Mononuclear cell (primary cell): ENCODE results near the gene RPL36. TPM values are rescaled to one million over a fixed set of nuclear protein-coding genes. Genes with fewer than 3 reads are reported as not detected.
"Not testable (repeated sequence)": the region's sequence is repeated elsewhere in the genome, so short reads cannot be mapped to it uniquely, and the experiment has no call there.

Experiments used
- H3K27me3 ChIP-seq: 2 replicates; pipeline ENCODE4 v1.6.0; 2011; ENCODE audit warnings: low read length, control low read depth; ENCODE audit not compliant: insufficient read depth
- H3K4me1 ChIP-seq: 2 replicates; pipeline ENCODE4 v1.5.1; 2011; ENCODE audit warnings: mild to moderate bottlenecking, low read length, control low read depth; ENCODE audit not compliant: insufficient read depth
- H3K4me3 ChIP-seq: 2 replicates; pipeline ENCODE4 v1.5.1; 2011; ENCODE audit warnings: mild to moderate bottlenecking, low read length, moderate library complexity
- H3K9me3 ChIP-seq: 2 replicates; pipeline ENCODE4 v1.5.1; 2011; ENCODE audit warnings: low read depth, mild to moderate bottlenecking, control low read depth, low read length
- total RNA-seq: library from RNA; depleted of rRNA; stranded (reverse); fragments of >200 nt; gene quantifications from one replicate; pipeline ENCODE4 v1.2.3, GENCODE V29; 2012

The RPL36 gene
- total RNA-seq, 1 donor = 378 TPM

- Histone ChIP-seq H3K4me3 (peak within 1 kb of the TSS; percentile 99), H3K4me1 (peaks cover 20% of the 10 kb centered on the region), H3K27me3 (no peaks in the 10 kb centered on the region), H3K9me3 (no peaks in the 10 kb centered on the region)
Measured at GRCh38 chr19:5680437-5681368, 9.4 kb upstream of the RPL36 start, which contains the start of the genes HSD11B1L and MICOS13. Gene HSD11B1L, plus strand, starts transcription at chr19:5681027. Its CDS starts 3,806 bp downstream, at chr19:5684833. Gene MICOS13, minus strand, starts transcription at chr19:5680516. Its CDS starts 30 bp downstream, at chr19:5680486.

- Histone ChIP-seq H3K4me3 (no peak overlapping the region), H3K9me3 (no peaks in the 10 kb centered on the region)
Measured at GRCh38 chr19:5681391-5682106, 8.5 kb upstream of the RPL36 start.

GRCh38 chr19:5682107-5682482, 8.0 kb upstream of the RPL36 start:
- no peaks in the 10 kb centered on the region for H3K27me3 ChIP-seq
- no peak overlapping the region for H3K4me3 ChIP-seq
- no peaks in the 10 kb centered on the region for H3K9me3 ChIP-seq
- H3K4me1 ChIP-seq = peaks cover 27% of the 10 kb centered on the region

More at GRCh38 chr19:5681391-5682106, 8.5 kb upstream of the RPL36 start:
- no peaks in the 10 kb centered on the region for H3K27me3 ChIP-seq
- peaks cover 27% of the 10 kb centered on the region for H3K4me1 ChIP-seq

- H3K4me1 ChIP-seq = peaks cover 33% of the 10 kb centered on the region
- H3K27me3 ChIP-seq = no peaks in the 10 kb centered on the region
- H3K4me3 ChIP-seq = no peak overlapping the region
- no peaks in the 10 kb centered on the region for H3K9me3 ChIP-seq
Measured at GRCh38 chr19:5683177-5683886, 6.8 kb upstream of the RPL36 start.

GRCh38 chr19:5684694-5685430, 5.2 kb upstream of the RPL36 start:
- Histone ChIP-seq H3K4me3 (no peak overlapping the region), H3K4me1 (peaks cover 26% of the 10 kb centered on the region), H3K27me3 (no peaks in the 10 kb centered on the region), H3K9me3 (no peaks in the 10 kb centered on the region)

- Histone ChIP-seq H3K9me3 (no peaks in the 10 kb centered on the region), H3K27me3 (no peaks in the 10 kb centered on the region), H3K4me3 (peak overlapping the region; percentile 46), H3K4me1 (peaks cover 26% of the 10 kb centered on the region)
Measured at GRCh38 chr19:5686326-5686646, 3.8 kb upstream of the RPL36 start.

- no peaks in the 10 kb centered on the region for H3K27me3 ChIP-seq
- H3K4me3 ChIP-seq = peak overlapping the region; percentile 46
- no peaks in the 10 kb centered on the region for H3K9me3 ChIP-seq
- H3K4me1 ChIP-seq = peaks cover 29% of the 10 kb centered on the region
Measured at GRCh38 chr19:5686647-5687359, 3.3 kb upstream of the RPL36 start.

GRCh38 chr19:5687360-5688198, 2.5 kb upstream of the RPL36 start:
- Histone ChIP-seq H3K4me3 (peak overlapping the region; percentile 46), H3K4me1 (peaks cover 33% of the 10 kb centered on the region), H3K9me3 (no peaks in the 10 kb centered on the region), H3K27me3 (no peaks in the 10 kb centered on the region)

GRCh38 chr19:5688262-5688881, 1.7 kb upstream of the RPL36 start:
- not testable (repeated sequence) for H3K9me3 ChIP-seq, H3K4me3 ChIP-seq, H3K27me3 ChIP-seq
- H3K4me1 ChIP-seq = peaks cover 33% of the 10 kb centered on the region

- peaks cover 30% of the 10 kb centered on the region for H3K4me1 ChIP-seq
- peak overlapping the region; percentile 98 for H3K4me3 ChIP-seq
Measured at GRCh38 chr19:5690955-5691821, 1.1 kb downstream of the RPL36 start.

GRCh38 chr19:5691822-5692722, 2.0 kb downstream of the RPL36 start:
- Histone ChIP-seq H3K4me3 (no peak overlapping the region), H3K27me3 (no peaks in the 10 kb centered on the region)

More at GRCh38 chr19:5690955-5691821, 1.1 kb downstream of the RPL36 start:
- Histone ChIP-seq H3K27me3 (no peaks in the 10 kb centered on the region), H3K9me3 (no peaks in the 10 kb centered on the region)

More at GRCh38 chr19:5691822-5692722, 2.0 kb downstream of the RPL36 start:
- peaks cover 26% of the 10 kb centered on the region for H3K4me1 ChIP-seq
- no peaks in the 10 kb centered on the region for H3K9me3 ChIP-seq
